HFF-Myc (cell line): ENCODE data around the gene BOD1.

ENCODE experiments used
- DNase-seq: peaks from one replicate; pipeline ENCODE4 v3.0.0-alpha.2; 2011; ENCODE audit warnings: low read depth; ENCODE audit errors: extremely low read depth
- H3K4me3 ChIP-seq: replicated peaks from 2 replicates; pipeline ENCODE4 v1.5.1; 2011; ENCODE audit warnings: low read depth, mild to moderate bottlenecking, control low read depth, low read length
- CTCF ChIP-seq: IDR thresholded peaks from 2 replicates; pipeline ENCODE4 v1.5.1; 2012; ENCODE audit warnings: mild to moderate bottlenecking, low read depth, low read length, control low read depth; ENCODE audit errors: missing control alignments

Gene BOD1

GRCh38 chr5:173659423-173659822 lies 43.0 kb upstream of the BOD1 start:
- no peak for DNase-seq
- no peak overlapping the region for H3K4me3 ChIP-seq
- no peak for TF ChIP-seq CTCF

- DNase-seq = no peak
- H3K4me3 ChIP-seq = no peak overlapping the region
- no peak for TF ChIP-seq CTCF
Observed at GRCh38 chr5:173657741-173658356, 41.4 kb upstream of the BOD1 start.

GRCh38 chr5:173655196-173655797 lies 38.8 kb upstream of the BOD1 start:
- TF ChIP-seq CTCF = no peak

GRCh38 chr5:173653822-173654523 lies 37.5 kb upstream of the BOD1 start:
- H3K4me3 ChIP-seq = no peak overlapping the region
- TF ChIP-seq CTCF = no peak
- DNase-seq = no peak

More at GRCh38 chr5:173655196-173655797, 38.8 kb upstream of the BOD1 start:
- no peak overlapping the region for H3K4me3 ChIP-seq
- no peak for DNase-seq

GRCh38 chr5:173648308-173648866 lies 31.9 kb upstream of the BOD1 start:
- DNase-seq = no peak
- TF ChIP-seq CTCF = no peak
- no peak overlapping the region for H3K4me3 ChIP-seq

- no peak overlapping the region for H3K4me3 ChIP-seq
- DNase-seq = no peak
- TF ChIP-seq CTCF = no peak
Observed at GRCh38 chr5:173646692-173647091, 30.2 kb upstream of the BOD1 start.
